GM12878 (cell line): ENCODE data around the gene CD164. TPM values are rescaled to one million over a fixed set of nuclear protein-coding genes. Genes with fewer than 3 reads are reported as not detected.

Experiments used
- ATAC-seq: fragments of 200-7000 bp; cut with Tn5 transposase; 3 replicates; pipeline ENCODE4 v1.9.1; 2020; ENCODE audit warnings: mild to moderate bottlenecking, moderate library complexity
- BruUV-seq: library from RNA; stranded (reverse); fragments of 400-500 nt; replicated peaks from 2 replicates; lab custom pipeline; 2021; lab: Mats Ljungman, UMichigan
- CTCF ChIA-PET: fragments of 300-600 bp; sonication (Branson Sonifier 250); formaldehyde crosslinking; extraction: SDS; loops from one replicate; lab custom pipeline; 2021; ENCODE audit warnings: inconsistent platforms; lab: Yijun Ruan, JAX
- POLR2A ChIA-PET: fragments of 350-600 bp; formaldehyde crosslinking; extraction: SDS; loops from one replicate; lab custom pipeline; 2021; ENCODE audit warnings: inconsistent platforms; lab: Charles Lee
- RAD21 ChIA-PET: fragments of 300-600 bp; sonication (Branson Sonifier 250); formaldehyde crosslinking; loops from one replicate; lab custom pipeline; 2023; ENCODE audit warnings: antibody characterized with exemption; ENCODE audit not compliant: unreplicated experiment; lab: Charles Lee
- SMC1A ChIA-PET: fragments of 300-600 bp; sonication (Branson Sonifier 250); formaldehyde crosslinking; loops from one replicate; lab custom pipeline; 2023; ENCODE audit not compliant: unreplicated experiment, uncharacterized antibody; lab: Charles Lee
- DNase-seq: peaks from one replicate; pipeline ENCODE4 v3.0.0-alpha.2; 2011; ENCODE audit warnings: low read depth, low spot score
- FAIRE-seq: peaks from 3 replicates; lab custom pipeline; 2011; peaks lifted over from hg19 to GRCh38; lab: Jason Lieb, UNC
- H2AFZ ChIP-seq: 2 replicates; pipeline ENCODE4 v1.6.0; 2011; ENCODE audit warnings: low read depth, low read length, control low read depth; ENCODE audit not compliant: control insufficient read depth
- H3K27ac ChIP-seq: 2 replicates; pipeline ENCODE4 v1.5.1; 2011; ENCODE audit warnings: control low read depth; ENCODE audit not compliant: control insufficient read depth, insufficient read depth
- H3K27me3 ChIP-seq, 2 experiments: replicated peaks in 1 of 2; 2 replicates each; pipeline versions ENCODE4 v1.6.0 to v1.6.1; 2011; ENCODE audit warnings: low read length in 1 of 2; ENCODE audit not compliant: control insufficient read depth in 2 of 2, insufficient read depth in 2 of 2
- H3K36me3 ChIP-seq, 2 experiments: 2 replicates each; pipeline ENCODE4 v1.5.1; 2011; ENCODE audit warnings: low read length in 1 of 2; ENCODE audit not compliant: control insufficient read depth in 2 of 2, insufficient read depth in 2 of 2
- H3K4me1 ChIP-seq: 2 replicates; pipeline ENCODE4 v1.6.1; 2011; ENCODE audit warnings: mild to moderate bottlenecking, low read length, moderate library complexity, mixed read lengths; ENCODE audit not compliant: control insufficient read depth, insufficient read depth
- H3K4me2 ChIP-seq: 2 replicates; pipeline ENCODE4 v1.6.0; 2011; ENCODE audit warnings: control low read depth; ENCODE audit not compliant: control insufficient read depth, insufficient read depth
- H3K4me3 ChIP-seq: fragments of 200-600 bp; sonication (generic); 2 replicates; pipeline ENCODE4 v1.5.1; 2016
- H3K79me2 ChIP-seq: 2 replicates; pipeline ENCODE4 v1.6.0; 2011; ENCODE audit warnings: low read length; ENCODE audit not compliant: control insufficient read depth, insufficient read depth
- H3K9ac ChIP-seq: 2 replicates; pipeline ENCODE4 v1.8.0; 2011; ENCODE audit warnings: low read length, control low read depth, mixed read lengths; ENCODE audit not compliant: control insufficient read depth, insufficient read depth
- H3K9me3 ChIP-seq: replicated peaks from 3 replicates; pipeline ENCODE4 v1.5.1; 2011; ENCODE audit warnings: mild to moderate bottlenecking, low read length; ENCODE audit not compliant: control insufficient read depth, insufficient read depth
- H4K20me1 ChIP-seq: 2 replicates; pipeline ENCODE4 v1.6.0; 2011; ENCODE audit not compliant: control insufficient read depth, insufficient read depth
- ASH2L ChIP-seq: fragments of 300-600, 200-600 bp; sonication (generic); IDR thresholded peaks from 2 replicates; pipeline ENCODE4 v1.6.1; 2017; ENCODE audit warnings: low read depth, mild to moderate bottlenecking, borderline replicate concordance
- CEBPZ ChIP-seq: fragments of 150-350 bp; IDR thresholded peaks from 2 replicates; pipeline ENCODE4 v1.6.1; 2016; ENCODE audit warnings: low read depth, low read length
- CREM ChIP-seq: IDR thresholded peaks from 2 replicates; pipeline ENCODE4 v1.6.1; 2014; ENCODE audit warnings: antibody characterized with exemption, low read depth
- ESRRA ChIP-seq: IDR thresholded peaks from 2 replicates; pipeline ENCODE4 v1.6.1; 2012; ENCODE audit warnings: mild to moderate bottlenecking, low read length, improper control_type of control experiment
- GATAD2B ChIP-seq: fragments of 450-650 bp; conservative IDR thresholded peaks from 2 replicates; pipeline ENCODE4 v1.6.1; 2017; ENCODE audit warnings: low read depth, mild to moderate bottlenecking, moderate library complexity
- IRF3 ChIP-seq: fragments of 450-650 bp; IDR thresholded peaks from 2 replicates; pipeline ENCODE4 v1.6.1; 2014; ENCODE audit warnings: mild to moderate bottlenecking
- PML ChIP-seq: IDR thresholded peaks from 2 replicates; pipeline ENCODE4 v1.6.1; 2012; ENCODE audit warnings: low read length, inconsistent platforms
- TCF3 ChIP-seq: IDR thresholded peaks from 2 replicates; pipeline ENCODE4 v1.6.1; 2012; ENCODE audit warnings: low read depth, mild to moderate bottlenecking, low read length, borderline replicate concordance; ENCODE audit not compliant: insufficient read depth
- WGBS: methylation state at CpG from one replicate; pipeline ENCODE4 v1.1.6; 2016; ENCODE audit warnings: low lambda C conversion rate; ENCODE audit not compliant: insufficient replicate concordance, insufficient coverage; ENCODE audit errors: missing lambda C conversion rate; 5-methylcytosine and 5-hydroxymethylcytosine counted together
- in situ Hi-C: fragments of 300-500 bp; cut with MboI; formaldehyde crosslinking; loops from 9 replicates; pipeline ENCODE4 v1.14.3; 2018; ENCODE audit warnings: mixed read lengths
- intact Hi-C: fragments of 100-400 bp; cut with micrococcal nuclease; formaldehyde crosslinking; loops from one replicate; pipeline ENCODE4 v1.14.2; 2022; ENCODE audit not compliant: unreplicated experiment
- polyA plus RNA-seq, 11 experiments: library from polyadenylated mRNA; depleted of rRNA in 4 of 11; unstranded in 6 of 11; stranded (reverse) in 5 of 11; fragments of >200 nt; fragmentation: Nextera tagmentation in 4 of 11; fragmentation: Illumina TruSeq in 1 of 11; extraction: Ambion mirVana in 4 of 11; extraction: Trizol in 1 of 11; gene quantifications; 1 replicate in 1 of 11; 2 replicates in 10 of 11; pipeline versions ENCODE4 v1.2.1 to v1.2.3, GENCODE V29; 2011 to 2016; ENCODE audit warnings: inconsistent platforms in 2 of 11, missing spikeins in 2 of 11, low read depth in 1 of 11
- total RNA-seq, 4 experiments: library from RNA; depleted of rRNA in 3 of 4; stranded (reverse); fragments of >200 nt in 3 of 4; fragmentation: Illumina TruSeq in 1 of 4; extraction: Trizol in 1 of 4; gene quantifications; 2 replicates each; pipeline versions ENCODE4 v1.2.1 to v1.2.3, GENCODE V29; 2013 to 2021
- TF ChIP-seq, protein P1 (sequence below): fragments of 450-650 bp; IDR thresholded peaks from 2 replicates; pipeline ENCODE4 v1.6.1; 2017; ENCODE audit warnings: low read depth, mild to moderate bottlenecking, moderate library complexity

Gene CD164
- total and polyA plus RNA-seq, 10 of the 15 experiments (the other 5 are each of a cell fraction or from before 2014, with no cell fraction given) = 145 to 447 (median 211) TPM

GRCh38 chr6:109339906-109340678 is 42.2 kb downstream of the CD164 start (continued):
- TF ChIP-seq IRF3 (no peak), PML (no peak)
- TF ChIP-seq, protein P1, sequence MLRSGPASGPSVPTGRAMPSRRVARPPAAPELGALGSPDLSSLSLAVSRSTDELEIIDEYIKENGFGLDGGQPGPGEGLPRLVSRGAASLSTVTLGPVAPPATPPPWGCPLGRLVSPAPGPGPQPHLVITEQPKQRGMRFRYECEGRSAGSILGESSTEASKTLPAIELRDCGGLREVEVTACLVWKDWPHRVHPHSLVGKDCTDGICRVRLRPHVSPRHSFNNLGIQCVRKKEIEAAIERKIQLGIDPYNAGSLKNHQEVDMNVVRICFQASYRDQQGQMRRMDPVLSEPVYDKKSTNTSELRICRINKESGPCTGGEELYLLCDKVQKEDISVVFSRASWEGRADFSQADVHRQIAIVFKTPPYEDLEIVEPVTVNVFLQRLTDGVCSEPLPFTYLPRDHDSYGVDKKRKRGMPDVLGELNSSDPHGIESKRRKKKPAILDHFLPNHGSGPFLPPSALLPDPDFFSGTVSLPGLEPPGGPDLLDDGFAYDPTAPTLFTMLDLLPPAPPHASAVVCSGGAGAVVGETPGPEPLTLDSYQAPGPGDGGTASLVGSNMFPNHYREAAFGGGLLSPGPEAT = no peak

GRCh38 chr6:109336221-109336961 is 45.9 kb downstream of the CD164 start:
- Histone ChIP-seq H4K20me1 (no peaks in the 10 kb centered on the region), H3K4me3 (no peak overlapping the region), H3K79me2 (no peaks in the 10 kb centered on the region), H2AFZ (no peak overlapping the region), H3K9ac (no peak overlapping the region), H3K4me2 (no peak overlapping the region), H3K27me3 (no peaks in the 10 kb centered on the region), H3K4me1 (no peaks in the 10 kb centered on the region), H3K36me3 (no peaks in the 10 kb centered on the region), H3K27ac (no peak overlapping the region), H3K9me3 (no peaks in the 10 kb centered on the region)
- intact Hi-C loops = no loop called here
- 96% methylated on average over 3 of the region's 3 CpGs for WGBS
- ATAC-seq = no peak
- DNase-seq = no peak
- in situ Hi-C loops = no loop called here
- SMC1A ChIA-PET = no interaction called here
- FAIRE-seq = no peak
- TF ChIP-seq ESRRA (no peak), CEBPZ (no peak), GATAD2B (no peak), ASH2L (no peak), TCF3 (no peak), CREM (no peak)
- RAD21 ChIA-PET = no interaction called here
- no TSS peak for BruUV-seq
- CTCF ChIA-PET = no interaction called here
- POLR2A ChIA-PET = interaction anchor here (0.5 kb wide), 1 partner anchor 136 kb away, joined by 3 read pairs; no protein-coding TSS in a partner anchor
